Karpas-422 (cell line): ENCODE data around the gene ZNF584. TPM values are rescaled to one million over a fixed set of nuclear protein-coding genes. Genes with fewer than 3 reads are reported as not detected.
"Not testable (repeated sequence)": the region's sequence is repeated elsewhere in the genome, so short reads cannot be mapped to it uniquely, and the experiment has no call there.

Experiments used
- DNase-seq: peaks from one replicate; pipeline ENCODE4 v3.0.0-alpha.2; 2015
- H2AFZ ChIP-seq: fragments of 200-600 bp; sonication (generic); 2 replicates; pipeline ENCODE4 v1.6.1; 2014; ENCODE audit warnings: antibody characterized with exemption, low read length, mixed read lengths
- H3K27ac ChIP-seq: fragments of 200-600 bp; sonication (generic); 2 replicates; pipeline ENCODE4 v1.5.1; 2014; ENCODE audit warnings: mild to moderate bottlenecking, low read length, moderate library complexity
- H3K27me3 ChIP-seq: fragments of 200-600 bp; sonication (generic); 2 replicates; pipeline ENCODE4 v1.6.1; 2014; ENCODE audit warnings: low read length, mixed read lengths
- H3K36me3 ChIP-seq: fragments of 200-600 bp; sonication (generic); 2 replicates; pipeline ENCODE4 v1.6.1; 2014; ENCODE audit warnings: low read length, mixed read lengths; ENCODE audit not compliant: insufficient read depth
- H3K4me1 ChIP-seq: fragments of 200-600 bp; sonication (generic); 2 replicates; pipeline ENCODE4 v1.6.1; 2014; ENCODE audit warnings: mild to moderate bottlenecking, low read length, mixed read lengths
- H3K4me2 ChIP-seq: fragments of 200-600 bp; sonication (generic); 2 replicates; pipeline ENCODE4 v1.6.1; 2014; ENCODE audit warnings: low read length, low read depth, mild to moderate bottlenecking; ENCODE audit not compliant: poor library complexity, severe bottlenecking
- H3K4me3 ChIP-seq: fragments of 200-600 bp; sonication (generic); 2 replicates; pipeline ENCODE4 v1.5.1; 2014; ENCODE audit warnings: mild to moderate bottlenecking, antibody characterized with exemption, low read length, mixed read lengths
- H3K79me2 ChIP-seq: fragments of 200-600 bp; sonication (generic); 2 replicates; pipeline ENCODE4 v1.6.1; 2014; ENCODE audit warnings: mild to moderate bottlenecking, low read length, mixed read lengths
- H3K9ac ChIP-seq: fragments of 200-600 bp; sonication (generic); 2 replicates; pipeline ENCODE4 v1.6.0; 2014; ENCODE audit warnings: low read length
- H3K9me2 ChIP-seq: fragments of 200-600 bp; sonication (generic), shearing (Covaris generic); replicated peaks from 2 replicates; pipeline ENCODE4 v1.6.0; 2014; ENCODE audit warnings: mild to moderate bottlenecking, low read length, moderate library complexity; ENCODE audit not compliant: insufficient read depth
- H3K9me3 ChIP-seq: fragments of 300-700, 200-600 bp; sonication (generic); 2 replicates; pipeline ENCODE4 v1.6.1; 2014; ENCODE audit warnings: low read length, mixed read lengths
- H4K20me1 ChIP-seq: fragments of 200-600 bp; sonication (generic); 2 replicates; pipeline ENCODE4 v1.6.1; 2014; ENCODE audit warnings: mild to moderate bottlenecking, antibody characterized with exemption, low read length, low read depth; ENCODE audit not compliant: insufficient read depth
- total RNA-seq: library from RNA; depleted of rRNA; stranded (reverse); fragments of >200 nt; shearing (Covaris generic); gene quantifications from 2 replicates; pipeline ENCODE4 v1.2.3, GENCODE V29; 2014; ENCODE audit warnings: low replicate concordance

The ZNF584 gene
- total RNA-seq, 1 experiment from 2014 or later = 21.1 TPM

- Histone ChIP-seq H2AFZ (no peak overlapping the region), H3K4me3 (no peak overlapping the region), H3K9me3 (no peaks in the 10 kb centered on the region), H3K9ac (peak overlapping the region; percentile 70), H3K4me1 (peaks cover 23% of the 10 kb centered on the region), H3K4me2 (no peak overlapping the region), H3K79me2 (peaks cover 19% of the 10 kb centered on the region), H3K9me2 (no peaks in the 10 kb centered on the region), H4K20me1 (0 out of 2 replicates have a peak, but pooled peaks cover 4% of the 10 kb centered on the region), H3K36me3 (peaks cover 4% of the 10 kb centered on the region; the same call in 1 of the 2 replicates), H3K27me3 (no peaks in the 10 kb centered on the region), H3K27ac (no peak overlapping the region)
- DNase-seq = no peak
Measured at GRCh38 chr19:58399903-58400302, 8.5 kb upstream of the ZNF584 start.

- Histone ChIP-seq H3K4me3 (peak overlapping the region; percentile 66), H3K27me3 (no peaks in the 10 kb centered on the region), H3K9me2 (no peaks in the 10 kb centered on the region), H4K20me1 (no peaks in the 10 kb centered on the region), H3K9me3 (no peaks in the 10 kb centered on the region), H3K9ac (peak overlapping the region; percentile 70), H3K27ac (no peak overlapping the region), H3K4me1 (peaks cover 23% of the 10 kb centered on the region), H3K36me3 (no peaks in the 10 kb centered on the region; the same call in 1 of the 2 replicates), H2AFZ (no peak overlapping the region), H3K4me2 (peak overlapping the region; percentile 80), H3K79me2 (peaks cover 19% of the 10 kb centered on the region)
- DNase-seq = no peak
Measured at GRCh38 chr19:58400316-58400915, 8.0 kb upstream of the ZNF584 start.

GRCh38 chr19:58400916-58401839, 7.3 kb upstream of the ZNF584 start:
- peaks cover 23% of the 10 kb centered on the region for H3K4me1 ChIP-seq
- peaks cover 19% of the 10 kb centered on the region for H3K79me2 ChIP-seq
- peak overlapping the region; percentile 95 for H3K4me2 ChIP-seq
- no peaks in the 10 kb centered on the region for H3K27me3 ChIP-seq
- H3K4me3 ChIP-seq = peak overlapping the region; percentile 86
- H3K9me2 ChIP-seq = no peaks in the 10 kb centered on the region
- H3K9me3 ChIP-seq = no peaks in the 10 kb centered on the region
- peak overlapping the region; percentile 89 for H3K9ac ChIP-seq
- no peaks in the 10 kb centered on the region for H4K20me1 ChIP-seq
- peak; percentile 100 for DNase-seq
- H3K27ac ChIP-seq = peak overlapping the region; percentile 57
- H3K36me3 ChIP-seq = no peaks in the 10 kb centered on the region
- H2AFZ ChIP-seq = no peak overlapping the region

- Histone ChIP-seq H3K4me1 (peaks cover 27% of the 10 kb centered on the region), H3K9ac (peak overlapping the region; percentile 89), H4K20me1 (no peaks in the 10 kb centered on the region), H3K27me3 (no peaks in the 10 kb centered on the region), H3K27ac (peak overlapping the region; percentile 57; the same call in 1 of the 2 replicates), H3K79me2 (peaks cover 19% of the 10 kb centered on the region), H3K4me2 (peak overlapping the region; percentile 95), H2AFZ (no peak overlapping the region), H3K9me2 (no peaks in the 10 kb centered on the region), H3K36me3 (no peaks in the 10 kb centered on the region), H3K9me3 (no peaks in the 10 kb centered on the region), H3K4me3 (peak overlapping the region; percentile 86)
- DNase-seq = no peak
Measured at GRCh38 chr19:58401840-58402421, 6.5 kb upstream of the ZNF584 start.

GRCh38 chr19:58403920-58404478, 4.5 kb upstream of the ZNF584 start:
- H2AFZ ChIP-seq, H3K9ac ChIP-seq, H3K4me3 ChIP-seq, DNase-seq, H3K27me3 ChIP-seq, H3K4me2 ChIP-seq, H3K9me2 ChIP-seq, H3K27ac ChIP-seq, H3K9me3 ChIP-seq, H4K20me1 ChIP-seq, H3K36me3 ChIP-seq: not testable (repeated sequence)
- peaks cover 34% of the 10 kb centered on the region for H3K79me2 ChIP-seq
- H3K4me1 ChIP-seq = peaks cover 36% of the 10 kb centered on the region

- DNase-seq = peak; percentile 76
- H4K20me1 ChIP-seq = no peaks in the 10 kb centered on the region
- H3K9me3 ChIP-seq = no peaks in the 10 kb centered on the region
- peak overlapping the region; percentile 74 for H3K4me2 ChIP-seq
- no peaks in the 10 kb centered on the region for H3K27me3 ChIP-seq
- peaks cover 54% of the 10 kb centered on the region for H3K79me2 ChIP-seq
- H3K4me1 ChIP-seq = peaks cover 34% of the 10 kb centered on the region
- peak overlapping the region; percentile 60; the same call in 1 of the 2 replicates for H3K27ac ChIP-seq
- H3K36me3 ChIP-seq = 0 out of 2 replicates have a peak, but pooled peaks cover 3% of the 10 kb centered on the region
- peak overlapping the region; percentile 94 for H3K4me3 ChIP-seq
- H3K9ac ChIP-seq = peak overlapping the region; percentile 78
- no peak overlapping the region for H2AFZ ChIP-seq
- H3K9me2 ChIP-seq = no peaks in the 10 kb centered on the region
Measured at GRCh38 chr19:58406818-58407657, 1.4 kb upstream of the ZNF584 start.

GRCh38 chr19:58407658-58408151, 744 bp upstream of the ZNF584 start:
- Histone ChIP-seq H3K4me2 (peak overlapping the region; percentile 74), H3K4me1 (peaks cover 27% of the 10 kb centered on the region), H3K9ac (peak overlapping the region; percentile 78), H3K27ac (peak overlapping the region; percentile 60), H3K27me3 (no peaks in the 10 kb centered on the region), H3K36me3 (peaks cover 7% of the 10 kb centered on the region), H3K9me3 (no peaks in the 10 kb centered on the region), H3K9me2 (no peaks in the 10 kb centered on the region), H4K20me1 (no peaks in the 10 kb centered on the region), H2AFZ (no peak overlapping the region), H3K79me2 (peaks cover 52% of the 10 kb centered on the region), H3K4me3 (peak overlapping the region; percentile 94)
- DNase-seq = no peak
